CD4-positive, alpha-beta T cell (primary cell): Measurements from ENCODE around the gene VIL1. TPM values are rescaled to one million over a fixed set of nuclear protein-coding genes. Genes with fewer than 3 reads are reported as not detected.

ENCODE experiments used
- ATAC-seq: fragments of 200-7000 bp; cut with Tn5 transposase; one replicate; pipeline ENCODE4 v1.10.0; 2022; ENCODE audit warnings: mild to moderate bottlenecking; ENCODE audit not compliant: poor library complexity
- CTCF ChIA-PET: fragments of 350-600 bp; sonication (Branson Sonifier 250); formaldehyde crosslinking; loops from one replicate; lab custom pipeline; 2021; ENCODE audit warnings: antibody characterized with exemption, inconsistent platforms; lab: Charles Lee
- POLR2A ChIA-PET: fragments of 350-600 bp; sonication (Branson Sonifier 250); formaldehyde crosslinking; loops from one replicate; lab custom pipeline; 2021; ENCODE audit warnings: antibody characterized with exemption, inconsistent platforms; lab: Charles Lee
- DNase-seq, 14 experiments: peaks; one replicate each; pipeline ENCODE4 v3.0.0-alpha.2; 2013 to 2020; ENCODE audit warnings: mixed read lengths in 2 of 14
- H3K27ac ChIP-seq, 2 donors: one replicate each; pipeline versions ENCODE4 v1.5.1 to v1.7.0; 2013; ENCODE audit warnings: low read length in 2 of 2, low read depth in 1 of 2, mild to moderate bottlenecking in 1 of 2
- H3K27me3 ChIP-seq, 2 experiments: 1 replicate in 1 of 2; 2 replicates in 1 of 2; pipeline versions ENCODE4 v1.6.1 to v1.7.0; 2013; ENCODE audit warnings: low read length in 2 of 2, control low read depth in 1 of 2, mild to moderate bottlenecking in 1 of 2, moderate library complexity in 1 of 2; ENCODE audit not compliant: insufficient read depth in 2 of 2, control insufficient read depth in 1 of 2
- H3K36me3 ChIP-seq: one replicate; pipeline ENCODE4 v1.6.1; 2013; ENCODE audit warnings: low read length, control low read depth; ENCODE audit not compliant: insufficient read depth
- H3K4me1 ChIP-seq: one replicate; pipeline ENCODE4 v1.6.1; 2013; ENCODE audit warnings: low read length, control low read depth; ENCODE audit not compliant: insufficient read depth
- H3K4me3 ChIP-seq: one replicate; pipeline ENCODE4 v1.5.1; 2013; ENCODE audit warnings: mild to moderate bottlenecking, low read length, moderate library complexity
- H3K9me3 ChIP-seq, 2 experiments: 1 replicate in 1 of 2; 2 replicates in 1 of 2; pipeline versions ENCODE4 v1.6.1 to v1.7.0; 2013; ENCODE audit warnings: low read length in 2 of 2, mild to moderate bottlenecking in 2 of 2, control low read depth in 1 of 2, moderate library complexity in 1 of 2; ENCODE audit not compliant: control insufficient read depth in 1 of 2, insufficient read depth in 1 of 2
- H3K27ac Mint-ChIP-seq: one replicate; pipeline ENCODE4 v1.8.0; 2020; ENCODE audit warnings: mixed read lengths
- H3K27me3 Mint-ChIP-seq: one replicate; pipeline ENCODE4 v1.8.0; 2021; ENCODE audit warnings: mixed read lengths
- H3K36me3 Mint-ChIP-seq: one replicate; pipeline ENCODE4 v1.8.0; 2021; ENCODE audit warnings: low read depth, mixed read lengths
- H3K4me1 Mint-ChIP-seq: one replicate; pipeline ENCODE4 v1.8.0; 2021; ENCODE audit warnings: low read depth, mixed read lengths
- H3K4me3 Mint-ChIP-seq: one replicate; pipeline ENCODE4 v1.8.0; 2020; ENCODE audit warnings: mild to moderate bottlenecking, mixed read lengths
- H3K9me3 Mint-ChIP-seq: one replicate; pipeline ENCODE4 v1.8.0; 2020; ENCODE audit warnings: mixed read lengths
- intact Hi-C, 2 experiments: fragments of 100-400 bp; cut with DNase I in 1 of 2; cut with micrococcal nuclease in 1 of 2; formaldehyde crosslinking; loops; one replicate each; pipeline versions ENCODE4 v1.15.1 to v1.9.0; 2023 to 2025; cut with DNase I, micrococcal nuclease
- total RNA-seq, 174 experiments: library from RNA in 2 of 174; stranded (reverse) in 2 of 174; gene quantifications; one replicate each; pipeline ENCODE4 v1.2.3 and lab custom pipeline; 2021 to 2026
- TF ChIP-seq, protein P1 (sequence below): fragments of 200-600 bp; IDR thresholded peaks from one replicate; pipeline ENCODE4 v1.8.0; 2022; ENCODE audit warnings: antibody characterized with exemption, mild to moderate bottlenecking

The VIL1 gene
- total RNA-seq, 2 experiments from 2014 or later = 0.20 to 0.33 TPM

DNA sequence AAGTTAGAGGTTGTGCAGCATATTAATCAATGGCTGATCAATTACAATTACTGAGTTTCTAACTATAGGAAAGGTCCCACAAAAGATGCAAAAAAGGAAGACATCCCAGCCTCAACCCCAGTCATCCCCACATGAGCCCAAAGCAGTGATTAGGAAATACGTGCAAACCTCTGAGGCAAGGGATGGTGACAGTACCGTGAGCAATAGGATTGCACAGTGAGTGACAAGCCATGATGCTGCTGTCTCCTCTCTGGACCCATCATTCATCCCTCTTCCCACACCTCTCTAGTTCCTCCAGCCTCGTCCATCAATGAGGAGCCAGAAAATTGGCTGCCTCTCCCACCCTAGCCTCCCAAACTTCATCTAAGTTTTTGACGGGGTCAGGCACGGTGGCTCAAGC is 40.9 kb upstream of the VIL1 start:
- DNase-seq (peak in 2 of 14 experiments; percentile 59 to 69), ATAC-seq (no peak)
- Histone ChIP-seq H3K9me3 (no peaks in the 10 kb centered on the region), H3K4me1 (no peaks in the 10 kb centered on the region), H3K36me3 (no peaks in the 10 kb centered on the region), H3K27ac (no peak overlapping the region), H3K27me3 (no peaks in the 10 kb centered on the region), H3K4me3 (no peak overlapping the region)
- Mint-ChIP-seq H3K4me3 (no peak overlapping the region), H3K27ac (no peak overlapping the region), H3K9me3 (no peaks in the 10 kb centered on the region), H3K4me1 (no peaks in the 10 kb centered on the region), H3K27me3 (no peaks in the 10 kb centered on the region), H3K36me3 (no peaks in the 10 kb centered on the region)
- ChIA-PET POLR2A (interaction anchor here (1.3 kb wide), 1 partner anchor 88 kb away, joined by 3 read pairs; no protein-coding TSS in a partner anchor), CTCF (no interaction called here)
- intact Hi-C loops = no loop called here
- TF ChIP-seq, protein P1, sequence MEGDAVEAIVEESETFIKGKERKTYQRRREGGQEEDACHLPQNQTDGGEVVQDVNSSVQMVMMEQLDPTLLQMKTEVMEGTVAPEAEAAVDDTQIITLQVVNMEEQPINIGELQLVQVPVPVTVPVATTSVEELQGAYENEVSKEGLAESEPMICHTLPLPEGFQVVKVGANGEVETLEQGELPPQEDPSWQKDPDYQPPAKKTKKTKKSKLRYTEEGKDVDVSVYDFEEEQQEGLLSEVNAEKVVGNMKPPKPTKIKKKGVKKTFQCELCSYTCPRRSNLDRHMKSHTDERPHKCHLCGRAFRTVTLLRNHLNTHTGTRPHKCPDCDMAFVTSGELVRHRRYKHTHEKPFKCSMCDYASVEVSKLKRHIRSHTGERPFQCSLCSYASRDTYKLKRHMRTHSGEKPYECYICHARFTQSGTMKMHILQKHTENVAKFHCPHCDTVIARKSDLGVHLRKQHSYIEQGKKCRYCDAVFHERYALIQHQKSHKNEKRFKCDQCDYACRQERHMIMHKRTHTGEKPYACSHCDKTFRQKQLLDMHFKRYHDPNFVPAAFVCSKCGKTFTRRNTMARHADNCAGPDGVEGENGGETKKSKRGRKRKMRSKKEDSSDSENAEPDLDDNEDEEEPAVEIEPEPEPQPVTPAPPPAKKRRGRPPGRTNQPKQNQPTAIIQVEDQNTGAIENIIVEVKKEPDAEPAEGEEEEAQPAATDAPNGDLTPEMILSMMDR = no peak

DNA sequence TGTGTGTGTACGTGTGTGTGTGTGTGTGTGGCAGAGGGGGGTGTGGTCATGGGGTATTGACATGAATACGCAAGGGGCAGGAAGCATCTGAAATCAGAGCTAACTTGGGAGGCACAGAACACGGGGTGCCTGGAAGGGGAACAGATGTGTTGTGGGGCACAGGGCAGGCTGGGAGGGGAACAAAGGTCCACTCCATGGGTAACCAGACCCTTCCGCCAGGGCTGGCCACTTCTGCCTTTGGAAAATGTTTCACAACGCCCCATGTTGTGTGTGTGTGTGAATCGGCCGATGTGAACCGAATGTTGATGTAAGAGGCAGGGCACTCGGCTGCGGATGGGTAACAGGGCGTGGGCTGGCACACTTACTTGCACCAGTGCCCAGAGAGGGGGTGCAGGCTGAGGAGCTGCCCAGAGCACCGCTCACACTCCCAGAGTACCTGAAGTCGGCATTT is 37.0 kb upstream of the VIL1 start, which contains the start of gene SLC11A1:
Gene SLC11A1, plus strand, starts transcription at position 358 of the 451 bp plus-strand sequence. CDS start 96 bp downstream, outside the sequence.
- Histone ChIP-seq H3K27me3 (no peaks in the 10 kb centered on the region), H3K9me3 (no peaks in the 10 kb centered on the region), H3K4me3 (peak within 1 kb of the TSS; percentile 13), H3K36me3 (no peaks in the 10 kb centered on the region), H3K27ac (no peak within 1 kb of the TSS), H3K4me1 (peaks cover 2% of the 10 kb centered on the region)
- H3K4me1 Mint-ChIP-seq = peaks cover under 1% of the 10 kb centered on the region
- H3K4me3 Mint-ChIP-seq = no peak within 1 kb of the TSS
- no peak for ATAC-seq
- peak in 3 of 14 experiments; percentile 25 to 65 (median 57) for DNase-seq
- no peaks in the 10 kb centered on the region for H3K27me3 Mint-ChIP-seq
- no peak within 1 kb of the TSS for H3K27ac Mint-ChIP-seq
- TF ChIP-seq, protein P1 = no peak
- ChIA-PET CTCF (no interaction called here), POLR2A (no interaction called here)
- no peaks in the 10 kb centered on the region for H3K9me3 Mint-ChIP-seq
- intact Hi-C loops = no loop called here
- H3K36me3 Mint-ChIP-seq = no peaks in the 10 kb centered on the region

DNA sequence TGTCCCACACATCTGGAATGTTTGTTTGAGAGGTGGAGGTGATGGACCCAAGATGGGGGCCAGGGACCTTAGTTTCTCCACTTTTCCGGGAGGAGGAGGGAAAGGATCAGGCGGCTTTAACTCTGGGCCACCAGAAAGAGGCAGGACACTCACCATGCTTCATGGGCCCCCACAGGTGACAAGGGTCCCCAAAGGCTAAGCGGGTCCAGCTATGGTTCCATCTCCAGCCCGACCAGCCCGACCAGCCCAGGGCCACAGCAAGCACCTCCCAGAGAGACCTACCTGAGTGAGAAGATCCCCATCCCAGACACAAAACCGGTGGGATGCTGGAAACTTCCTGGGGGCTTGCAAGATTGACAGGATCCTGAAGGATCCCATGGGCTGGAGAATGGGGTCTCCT is 36.1 kb upstream of the VIL1 start:
- H3K9me3 ChIP-seq = no peaks in the 10 kb centered on the region
- peaks cover 10% of the 10 kb centered on the region for H3K4me1 ChIP-seq
- Mint-ChIP-seq H3K27me3 (no peaks in the 10 kb centered on the region), H3K9me3 (no peaks in the 10 kb centered on the region), H3K4me1 (peaks cover 6% of the 10 kb centered on the region), H3K4me3 (no peak overlapping the region), H3K27ac (no peak overlapping the region), H3K36me3 (no peaks in the 10 kb centered on the region)
- ChIA-PET CTCF (interaction anchor here (1.5 kb wide), 1 partner anchor 13 kb away, joined by 3 read pairs; no protein-coding TSS in a partner anchor), POLR2A (interaction anchor here (1.0 to 1.9 kb wide), 3 partner anchors 8 to 16 kb away, joined by 4 to 7 read pairs (median 4); no protein-coding TSS in a partner anchor)
- peak overlapping the region; percentile 13 for H3K4me3 ChIP-seq
- H3K36me3 ChIP-seq = no peaks in the 10 kb centered on the region
- DNase-seq (no peak), ATAC-seq (no peak)
- intact Hi-C loops = no loop called here
- no peak overlapping the region for H3K27ac ChIP-seq
- TF ChIP-seq, protein P1 = no peak
- H3K27me3 ChIP-seq = no peaks in the 10 kb centered on the region
